H9 (cell line): ENCODE measurements around the gene TAF3. TPM values are rescaled to one million over a fixed set of nuclear protein-coding genes. Genes with fewer than 3 reads are reported as not detected.

ENCODE experiments used
- DNase-seq: peaks from one replicate; pipeline ENCODE4 v3.0.0-alpha.2; 2017
- H2AFZ ChIP-seq: one replicate; pipeline ENCODE4 v1.6.1; 2013; ENCODE audit warnings: mild to moderate bottlenecking, low read length, control low read depth, moderate library complexity
- H2AK5ac ChIP-seq: 2 replicates; pipeline ENCODE4 v1.6.1; 2013; ENCODE audit warnings: low read length, control low read depth, mixed read lengths; ENCODE audit not compliant: insufficient read length
- H2BK120ac ChIP-seq: one replicate; pipeline ENCODE4 v1.6.1; 2013; ENCODE audit warnings: low read depth, mild to moderate bottlenecking, low read length, control low read depth, inconsistent platforms; ENCODE audit not compliant: poor library complexity, severe bottlenecking
- H2BK12ac ChIP-seq: 2 replicates; pipeline ENCODE4 v1.6.1; 2013; ENCODE audit warnings: low read length, control low read depth, mixed read lengths, low read depth; ENCODE audit not compliant: insufficient read length
- H2BK15ac ChIP-seq: 2 replicates; pipeline ENCODE4 v1.6.1; 2013; ENCODE audit warnings: low read depth, low read length, control low read depth
- H2BK20ac ChIP-seq: one replicate; pipeline ENCODE4 v1.6.1; 2013; ENCODE audit warnings: low read depth, mild to moderate bottlenecking, low read length, control low read depth, inconsistent platforms; ENCODE audit not compliant: poor library complexity, severe bottlenecking
- H2BK5ac ChIP-seq: 2 replicates; pipeline ENCODE4 v1.6.1; 2013; ENCODE audit warnings: low read length, control low read depth, mixed read lengths; ENCODE audit not compliant: insufficient read length
- H3K14ac ChIP-seq: 2 replicates; pipeline ENCODE4 v1.6.1; 2013; ENCODE audit warnings: low read length, control low read depth; ENCODE audit not compliant: insufficient read depth
- H3K18ac ChIP-seq: 2 replicates; pipeline ENCODE4 v1.6.1; 2013; ENCODE audit warnings: low read depth, mild to moderate bottlenecking, mixed read lengths, low read length, control low read depth; ENCODE audit not compliant: insufficient read length
- H3K23ac ChIP-seq: 2 replicates; pipeline ENCODE4 v1.6.1; 2013; ENCODE audit warnings: low read length, control low read depth, mixed read lengths, low read depth; ENCODE audit not compliant: insufficient read length
- H3K23me2 ChIP-seq: 2 replicates; pipeline ENCODE4 v1.6.1; 2013; ENCODE audit warnings: low read depth, mild to moderate bottlenecking, mixed read lengths, low read length, control low read depth; ENCODE audit not compliant: insufficient read length, poor library complexity, severe bottlenecking
- H3K27ac ChIP-seq: 2 replicates; pipeline ENCODE4 v1.5.1; 2013; ENCODE audit warnings: low read length, control low read depth, mixed read lengths, low read depth; ENCODE audit not compliant: insufficient read length
- H3K27me3 ChIP-seq: 2 replicates; pipeline ENCODE4 v1.6.1; 2013; ENCODE audit warnings: low read length, control low read depth, inconsistent platforms; ENCODE audit not compliant: insufficient read depth
- H3K4ac ChIP-seq: 2 replicates; pipeline ENCODE4 v1.6.1; 2013; ENCODE audit warnings: low read depth, mild to moderate bottlenecking, control low read depth, inconsistent platforms, low read length, moderate library complexity
- H3K4me1 ChIP-seq: 2 replicates; pipeline ENCODE4 v1.6.1; 2013; ENCODE audit warnings: low read length, control low read depth, inconsistent platforms; ENCODE audit not compliant: insufficient read depth
- H3K4me2 ChIP-seq: 2 replicates; pipeline ENCODE4 v1.6.1; 2013; ENCODE audit warnings: low read length, control low read depth, mixed read lengths; ENCODE audit not compliant: insufficient read length, insufficient read depth
- H3K56ac ChIP-seq: 2 replicates; pipeline ENCODE4 v1.6.1; 2013; ENCODE audit warnings: low read depth, mild to moderate bottlenecking, mixed read lengths, low read length, control low read depth; ENCODE audit not compliant: insufficient read length
- H3K79me1 ChIP-seq: 2 replicates; pipeline ENCODE4 v1.6.1; 2013; ENCODE audit warnings: low read depth, mild to moderate bottlenecking, moderate library complexity, low read length, control low read depth, inconsistent platforms; ENCODE audit not compliant: insufficient read depth, poor library complexity, severe bottlenecking
- H3K79me2 ChIP-seq: 2 replicates; pipeline ENCODE4 v1.6.1; 2013; ENCODE audit warnings: low read length, control low read depth, inconsistent platforms; ENCODE audit not compliant: insufficient read depth
- H3K9ac ChIP-seq: 2 replicates; pipeline ENCODE4 v1.6.1; 2013; ENCODE audit warnings: low read length, control low read depth, mixed read lengths; ENCODE audit not compliant: insufficient read length; ENCODE audit errors: extremely low read depth
- H3K9me3 ChIP-seq: one replicate; pipeline ENCODE4 v1.6.1; 2013; ENCODE audit warnings: low read depth, low read length, inconsistent platforms; ENCODE audit not compliant: control insufficient read depth
- H3T11ph ChIP-seq: one replicate; pipeline ENCODE4 v1.6.1; 2013; ENCODE audit warnings: mild to moderate bottlenecking, low read length, control low read depth, inconsistent platforms
- H4K20me1 ChIP-seq: one replicate; pipeline ENCODE4 v1.6.1; 2013; ENCODE audit not compliant: control insufficient read depth, insufficient read length, insufficient read depth
- H4K5ac ChIP-seq: 2 replicates; pipeline ENCODE4 v1.6.1; 2013; ENCODE audit warnings: low read depth, mild to moderate bottlenecking, mixed read lengths, low read length, control low read depth; ENCODE audit not compliant: insufficient read length
- H4K8ac ChIP-seq: replicated peaks from 2 replicates; pipeline ENCODE4 v1.6.1; 2013; ENCODE audit warnings: low read length, control low read depth, mixed read lengths, low read depth; ENCODE audit not compliant: insufficient read length
- H4K91ac ChIP-seq: 2 replicates; pipeline ENCODE4 v1.6.1; 2013; ENCODE audit warnings: low read depth, mild to moderate bottlenecking, moderate library complexity, mixed read lengths, low read length, control low read depth; ENCODE audit not compliant: insufficient read length
- H3K27ac Mint-ChIP-seq, 3 experiments: 2 replicates in 2 of 3; 3 replicates in 1 of 3; pipeline ENCODE4 v1.8.0; 2020 to 2021; ENCODE audit warnings: mixed read lengths in 3 of 3, mild to moderate bottlenecking in 1 of 3, moderate library complexity in 1 of 3
- H3K27me3 Mint-ChIP-seq: 2 replicates; pipeline ENCODE4 v1.8.0; 2021; ENCODE audit warnings: low read depth, mild to moderate bottlenecking, moderate library complexity, mixed read lengths
- H3K36me3 Mint-ChIP-seq, 3 experiments: 2 replicates in 2 of 3; 3 replicates in 1 of 3; pipeline ENCODE4 v1.8.0; 2020 to 2021; ENCODE audit warnings: low read depth in 3 of 3, mixed read lengths in 3 of 3; ENCODE audit not compliant: insufficient read depth in 1 of 3
- H3K4me1 Mint-ChIP-seq, 2 experiments: 2 replicates each; pipeline ENCODE4 v1.8.0; 2020; ENCODE audit warnings: mixed read lengths in 2 of 2
- H3K4me3 Mint-ChIP-seq, 2 experiments: 2 replicates in 1 of 2; 3 replicates in 1 of 2; pipeline ENCODE4 v1.8.0; 2020 to 2021; ENCODE audit warnings: mild to moderate bottlenecking in 2 of 2, mixed read lengths in 2 of 2, moderate library complexity in 1 of 2
- H3K9me3 Mint-ChIP-seq, 2 experiments: 2 replicates in 1 of 2; 3 replicates in 1 of 2; pipeline ENCODE4 v1.8.0; 2020; ENCODE audit warnings: mild to moderate bottlenecking in 2 of 2, mixed read lengths in 2 of 2, moderate library complexity in 1 of 2
- WGBS: extraction: QIAGEN DNeasy Blood & Tissue Kit; methylation state at CpG from one replicate; pipeline ENCODE4 v1.1.7; 2013; ENCODE audit warnings: missing lambda C conversion rate, low lambda C conversion rate, mixed read lengths; ENCODE audit not compliant: insufficient read length; ENCODE audit errors: extremely low coverage; 5-methylcytosine and 5-hydroxymethylcytosine counted together
- total RNA-seq: library from RNA; stranded (reverse); gene quantifications from 2 replicates; pipeline ENCODE4 v1.2.1, GENCODE V29; 2021
- TF ChIP-seq, protein P1 (sequence below): fragments of 200-600 bp; sonication (generic); conservative IDR thresholded peaks from 3 replicates; pipeline ENCODE4 v1.8.0; 2021; ENCODE audit warnings: antibody characterized with exemption, mild to moderate bottlenecking

TAF3 gene
- total RNA-seq, 1 experiment from 2014 or later: 10.2 TPM

DNA sequence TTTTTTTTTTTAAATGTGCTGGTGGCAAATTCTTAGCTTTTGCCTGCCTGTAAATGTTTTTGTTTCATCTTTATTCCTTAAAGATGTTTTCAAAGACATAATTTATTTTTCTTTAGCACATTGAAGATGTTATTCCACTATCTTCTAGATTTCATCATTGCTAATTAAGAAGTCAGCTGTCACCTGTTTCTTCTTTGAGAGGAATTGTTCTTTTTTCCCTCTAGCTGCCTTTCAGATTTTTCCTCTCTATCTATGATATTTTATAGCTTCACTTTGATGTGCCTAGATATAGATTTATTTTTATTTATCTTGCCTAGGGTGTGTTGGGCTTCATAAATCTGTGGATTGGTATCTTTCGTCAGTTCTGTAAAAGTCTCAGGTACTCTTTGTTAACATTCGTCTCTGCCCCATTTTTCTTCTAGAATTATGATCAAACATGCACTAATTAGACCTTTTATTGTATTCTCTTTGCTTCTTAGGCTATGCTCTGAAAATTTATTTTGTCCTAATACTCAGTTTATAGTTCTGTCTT is 186.2 kb downstream of the TAF3 start:
- Histone ChIP-seq H3K9me3 (no peaks in the 10 kb centered on the region), H3K79me2 (no peaks in the 10 kb centered on the region), H3K23ac (no peak overlapping the region), H2AK5ac (no peak overlapping the region), H2BK15ac (no peak overlapping the region), H2BK12ac (no peak overlapping the region), H3K14ac (no peak overlapping the region), H3K18ac (no peak overlapping the region), H3T11ph (no peak overlapping the region), H4K20me1 (no peaks in the 10 kb centered on the region), H2BK20ac (no peak overlapping the region), H3K27ac (no peak overlapping the region), H3K4ac (no peak overlapping the region), H3K4me1 (no peaks in the 10 kb centered on the region), H3K56ac (no peak overlapping the region), H3K23me2 (no peaks in the 10 kb centered on the region), H3K27me3 (no peaks in the 10 kb centered on the region), H4K91ac (no peak overlapping the region), H2BK120ac (no peak overlapping the region), H3K79me1 (no peaks in the 10 kb centered on the region), H2AFZ (no peak overlapping the region), H2BK5ac (no peak overlapping the region), H3K4me2 (no peak overlapping the region), H4K8ac (no peak overlapping the region), H3K9ac (no peak overlapping the region), H4K5ac (no peak overlapping the region)
- Mint-ChIP-seq H3K36me3 (peaks cover 3 to 15% (median 9%) of the 10 kb centered on the region in 3 experiments; a peak in 6 of 7 replicates), H3K4me1 (no peaks in the 10 kb centered on the region), H3K27me3 (no peaks in the 10 kb centered on the region), H3K4me3 (no peak overlapping the region), H3K9me3 (peaks cover 9 to 10% of the 10 kb centered on the region in 2 experiments), H3K27ac (no peak overlapping the region)
- DNase-seq: no peak
- no CpG with 5 or more reads among the region's 2 CpGs for WGBS
- TF ChIP-seq, protein P1, sequence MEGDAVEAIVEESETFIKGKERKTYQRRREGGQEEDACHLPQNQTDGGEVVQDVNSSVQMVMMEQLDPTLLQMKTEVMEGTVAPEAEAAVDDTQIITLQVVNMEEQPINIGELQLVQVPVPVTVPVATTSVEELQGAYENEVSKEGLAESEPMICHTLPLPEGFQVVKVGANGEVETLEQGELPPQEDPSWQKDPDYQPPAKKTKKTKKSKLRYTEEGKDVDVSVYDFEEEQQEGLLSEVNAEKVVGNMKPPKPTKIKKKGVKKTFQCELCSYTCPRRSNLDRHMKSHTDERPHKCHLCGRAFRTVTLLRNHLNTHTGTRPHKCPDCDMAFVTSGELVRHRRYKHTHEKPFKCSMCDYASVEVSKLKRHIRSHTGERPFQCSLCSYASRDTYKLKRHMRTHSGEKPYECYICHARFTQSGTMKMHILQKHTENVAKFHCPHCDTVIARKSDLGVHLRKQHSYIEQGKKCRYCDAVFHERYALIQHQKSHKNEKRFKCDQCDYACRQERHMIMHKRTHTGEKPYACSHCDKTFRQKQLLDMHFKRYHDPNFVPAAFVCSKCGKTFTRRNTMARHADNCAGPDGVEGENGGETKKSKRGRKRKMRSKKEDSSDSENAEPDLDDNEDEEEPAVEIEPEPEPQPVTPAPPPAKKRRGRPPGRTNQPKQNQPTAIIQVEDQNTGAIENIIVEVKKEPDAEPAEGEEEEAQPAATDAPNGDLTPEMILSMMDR: no peak
